GM12878 (cell line): Measurements from ENCODE around the gene CCDC71L. TPM values are rescaled to one million over a fixed set of nuclear protein-coding genes. Genes with fewer than 3 reads are reported as not detected.

Experiments
- ATAC-seq: fragments of 200-7000 bp; cut with Tn5 transposase; 3 replicates; pipeline ENCODE4 v1.9.1; 2020; ENCODE audit warnings: mild to moderate bottlenecking, moderate library complexity
- BruUV-seq: library from RNA; stranded (reverse); fragments of 400-500 nt; replicated peaks from 2 replicates; lab custom pipeline; 2021; lab: Mats Ljungman, UMichigan
- CTCF ChIA-PET: fragments of 300-600 bp; sonication (Branson Sonifier 250); formaldehyde crosslinking; extraction: SDS; loops from one replicate; lab custom pipeline; 2021; ENCODE audit warnings: inconsistent platforms; lab: Yijun Ruan, JAX
- POLR2A ChIA-PET: fragments of 350-600 bp; formaldehyde crosslinking; extraction: SDS; loops from one replicate; lab custom pipeline; 2021; ENCODE audit warnings: inconsistent platforms; lab: Charles Lee
- RAD21 ChIA-PET: fragments of 300-600 bp; sonication (Branson Sonifier 250); formaldehyde crosslinking; loops from one replicate; lab custom pipeline; 2023; ENCODE audit warnings: antibody characterized with exemption; ENCODE audit not compliant: unreplicated experiment; lab: Charles Lee
- SMC1A ChIA-PET: fragments of 300-600 bp; sonication (Branson Sonifier 250); formaldehyde crosslinking; loops from one replicate; lab custom pipeline; 2023; ENCODE audit not compliant: unreplicated experiment, uncharacterized antibody; lab: Charles Lee
- DNase-seq: peaks from one replicate; pipeline ENCODE4 v3.0.0-alpha.2; 2011; ENCODE audit warnings: low read depth, low spot score
- FAIRE-seq: peaks from 3 replicates; lab custom pipeline; 2011; peaks lifted over from hg19 to GRCh38; lab: Jason Lieb, UNC
- H2AFZ ChIP-seq: 2 replicates; pipeline ENCODE4 v1.6.0; 2011; ENCODE audit warnings: low read depth, low read length, control low read depth; ENCODE audit not compliant: control insufficient read depth
- H3K27ac ChIP-seq: 2 replicates; pipeline ENCODE4 v1.5.1; 2011; ENCODE audit warnings: control low read depth; ENCODE audit not compliant: control insufficient read depth, insufficient read depth
- H3K27me3 ChIP-seq, 2 experiments: replicated peaks in 1 of 2; 2 replicates each; pipeline versions ENCODE4 v1.6.0 to v1.6.1; 2011; ENCODE audit warnings: low read length in 1 of 2; ENCODE audit not compliant: control insufficient read depth in 2 of 2, insufficient read depth in 2 of 2
- H3K36me3 ChIP-seq, 2 experiments: 2 replicates each; pipeline ENCODE4 v1.5.1; 2011; ENCODE audit warnings: low read length in 1 of 2; ENCODE audit not compliant: control insufficient read depth in 2 of 2, insufficient read depth in 2 of 2
- H3K4me1 ChIP-seq: 2 replicates; pipeline ENCODE4 v1.6.1; 2011; ENCODE audit warnings: mild to moderate bottlenecking, low read length, moderate library complexity, mixed read lengths; ENCODE audit not compliant: control insufficient read depth, insufficient read depth
- H3K4me2 ChIP-seq: 2 replicates; pipeline ENCODE4 v1.6.0; 2011; ENCODE audit warnings: control low read depth; ENCODE audit not compliant: control insufficient read depth, insufficient read depth
- H3K4me3 ChIP-seq: fragments of 200-600 bp; sonication (generic); 2 replicates; pipeline ENCODE4 v1.5.1; 2016
- H3K79me2 ChIP-seq: 2 replicates; pipeline ENCODE4 v1.6.0; 2011; ENCODE audit warnings: low read length; ENCODE audit not compliant: control insufficient read depth, insufficient read depth
- H3K9ac ChIP-seq: 2 replicates; pipeline ENCODE4 v1.8.0; 2011; ENCODE audit warnings: low read length, control low read depth, mixed read lengths; ENCODE audit not compliant: control insufficient read depth, insufficient read depth
- H3K9me3 ChIP-seq: replicated peaks from 3 replicates; pipeline ENCODE4 v1.5.1; 2011; ENCODE audit warnings: mild to moderate bottlenecking, low read length; ENCODE audit not compliant: control insufficient read depth, insufficient read depth
- H4K20me1 ChIP-seq: 2 replicates; pipeline ENCODE4 v1.6.0; 2011; ENCODE audit not compliant: control insufficient read depth, insufficient read depth
- BMI1 ChIP-seq: fragments of 450-650 bp; IDR thresholded peaks from 2 replicates; pipeline ENCODE4 v1.6.1; 2016; ENCODE audit warnings: mild to moderate bottlenecking, moderate library complexity, borderline replicate concordance
- CEBPB ChIP-seq, 2 experiments: fragments of 150-350 bp in 1 of 2; IDR thresholded peaks; 2 replicates each; pipeline ENCODE4 v1.6.1; 2012 to 2014; ENCODE audit warnings: low read depth in 2 of 2, low read length in 2 of 2, borderline replicate concordance in 1 of 2, inconsistent platforms in 1 of 2
- ESRRA ChIP-seq: IDR thresholded peaks from 2 replicates; pipeline ENCODE4 v1.6.1; 2012; ENCODE audit warnings: mild to moderate bottlenecking, low read length, improper control_type of control experiment
- KDM1A ChIP-seq: fragments of 200-600 bp; sonication (generic); IDR thresholded peaks from 2 replicates; pipeline ENCODE4 v1.6.1; 2016; ENCODE audit warnings: borderline replicate concordance
- MYC ChIP-seq: IDR thresholded peaks from 2 replicates; pipeline ENCODE4 v1.6.1; 2011; ENCODE audit warnings: mild to moderate bottlenecking, low read length, moderate library complexity, inconsistent platforms; ENCODE audit not compliant: insufficient read depth, insufficient replicate concordance, insufficient read length, severe bottlenecking
- POLR2A ChIP-seq: IDR thresholded peaks from 2 replicates; pipeline ENCODE4 v1.6.1; 2011; ENCODE audit warnings: low read depth, mild to moderate bottlenecking, low read length
- SIX5 ChIP-seq: IDR thresholded peaks from 2 replicates; pipeline ENCODE4 v1.6.1; 2011; ENCODE audit warnings: mild to moderate bottlenecking, low read depth, low read length, moderate library complexity; ENCODE audit not compliant: severe bottlenecking
- WRNIP1 ChIP-seq: IDR thresholded peaks from 2 replicates; pipeline ENCODE4 v1.6.1; 2011; ENCODE audit warnings: low read depth, low read length, improper control_type of control experiment, borderline replicate concordance
- WGBS: methylation state at CpG from one replicate; pipeline ENCODE4 v1.1.6; 2016; ENCODE audit warnings: low lambda C conversion rate; ENCODE audit not compliant: insufficient replicate concordance, insufficient coverage; ENCODE audit errors: missing lambda C conversion rate; 5-methylcytosine and 5-hydroxymethylcytosine counted together
- in situ Hi-C: fragments of 300-500 bp; cut with MboI; formaldehyde crosslinking; loops from 9 replicates; pipeline ENCODE4 v1.14.3; 2018; ENCODE audit warnings: mixed read lengths
- intact Hi-C: fragments of 100-400 bp; cut with micrococcal nuclease; formaldehyde crosslinking; loops from one replicate; pipeline ENCODE4 v1.14.2; 2022; ENCODE audit not compliant: unreplicated experiment
- polyA plus RNA-seq, 11 experiments: library from polyadenylated mRNA; depleted of rRNA in 4 of 11; unstranded in 6 of 11; stranded (reverse) in 5 of 11; fragments of >200 nt; fragmentation: Nextera tagmentation in 4 of 11; fragmentation: Illumina TruSeq in 1 of 11; extraction: Ambion mirVana in 4 of 11; extraction: Trizol in 1 of 11; gene quantifications; 1 replicate in 1 of 11; 2 replicates in 10 of 11; pipeline versions ENCODE4 v1.2.1 to v1.2.3, GENCODE V29; 2011 to 2016; ENCODE audit warnings: inconsistent platforms in 2 of 11, missing spikeins in 2 of 11, low read depth in 1 of 11
- total RNA-seq, 4 experiments: library from RNA; depleted of rRNA in 3 of 4; stranded (reverse); fragments of >200 nt in 3 of 4; fragmentation: Illumina TruSeq in 1 of 4; extraction: Trizol in 1 of 4; gene quantifications; 2 replicates each; pipeline versions ENCODE4 v1.2.1 to v1.2.3, GENCODE V29; 2013 to 2021

CCDC71L gene
- total and polyA plus RNA-seq, 10 of the 15 experiments (the other 5 are each of a cell fraction or from before 2014, with no cell fraction given) = 1.1 to 20.7 (median 3.8) TPM

DNA sequence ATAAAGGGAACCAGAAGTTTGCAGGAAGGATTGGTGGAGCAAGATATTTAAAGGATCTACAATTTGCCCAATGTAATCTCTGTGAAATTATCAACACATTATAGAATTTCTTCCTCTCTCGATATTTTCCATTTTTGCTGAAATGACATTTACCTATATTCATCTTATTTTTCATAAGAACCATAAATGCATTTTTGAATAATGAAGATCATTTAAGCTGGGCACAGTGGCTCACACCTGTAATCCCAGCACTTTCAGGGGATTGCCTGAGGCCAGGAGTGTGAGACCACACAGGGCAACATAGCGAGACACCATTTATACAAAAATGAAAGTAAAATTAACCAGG is 37.7 kb downstream of the CCDC71L start:
- SMC1A ChIA-PET = interaction anchor here (1.0 kb wide), 1 partner anchor 35 kb away, joined by 3 read pairs; no protein-coding TSS in a partner anchor
- TF ChIP-seq MYC (no peak), ESRRA (no peak), WRNIP1 (no peak), BMI1 (no peak), KDM1A (no peak), POLR2A (no peak), SIX5 (no peak), CEBPB (IDR thresholded peaks at IDR 0.05; ENCODE audit: borderline replicate concordance in 1 of 2, low read depth in 2 of 2, low read length in 2 of 2) (no peak)
- TF ChIP-seq, all 136 proteins: peak for 0
- RAD21 ChIA-PET = interaction anchor here (1.6 kb wide), 1 partner anchor 36 kb away, joined by 3 read pairs; no protein-coding TSS in a partner anchor
- POLR2A ChIA-PET = no interaction called here
- Histone ChIP-seq H3K79me2 (no peaks in the 10 kb centered on the region), H3K4me3 (no peak overlapping the region), H3K27me3 (no peaks in the 10 kb centered on the region), H2AFZ (no peak overlapping the region), H3K9ac (no peak overlapping the region), H3K27ac (no peak overlapping the region), H4K20me1 (no peaks in the 10 kb centered on the region), H3K9me3 (peaks cover 2% of the 10 kb centered on the region; the same call in 2 of the 3 replicates), H3K36me3 (no peaks in the 10 kb centered on the region), H3K4me1 (no peaks in the 10 kb centered on the region), H3K4me2 (no peak overlapping the region)
- no TSS peak for BruUV-seq
- intact Hi-C loops (no loop called here), in situ Hi-C loops (no loop called here)
- CTCF ChIA-PET = interaction anchor here (1.4 to 1.6 kb wide), 2 partner anchors 14 to 81 kb away, joined by 4 to 6 read pairs; no protein-coding TSS in a partner anchor
- WGBS = 39% methylated on average over 2 of the region's 2 CpGs
- DNase-seq (no peak), FAIRE-seq (no peak), ATAC-seq (no peak)
